GM19035 (cell line): ENCODE data around the gene GALNT7.

Source experiments
- ATAC-seq: cut with Tn5 transposase; IDR thresholded peaks from one replicate; pipeline ENCODE4 v1.9.1; 2021; ENCODE audit not compliant: unreplicated experiment

The GALNT7 gene

GRCh38 chr4:173334085-173334890, 165.7 kb downstream of the GALNT7 start, which contains the start of gene HMGB2:
Gene HMGB2 (minus strand): TSS chr4:173334358. CDS start chr4:173333649, 709 bp downstream.
- peak; percentile 91 for ATAC-seq

DNA sequence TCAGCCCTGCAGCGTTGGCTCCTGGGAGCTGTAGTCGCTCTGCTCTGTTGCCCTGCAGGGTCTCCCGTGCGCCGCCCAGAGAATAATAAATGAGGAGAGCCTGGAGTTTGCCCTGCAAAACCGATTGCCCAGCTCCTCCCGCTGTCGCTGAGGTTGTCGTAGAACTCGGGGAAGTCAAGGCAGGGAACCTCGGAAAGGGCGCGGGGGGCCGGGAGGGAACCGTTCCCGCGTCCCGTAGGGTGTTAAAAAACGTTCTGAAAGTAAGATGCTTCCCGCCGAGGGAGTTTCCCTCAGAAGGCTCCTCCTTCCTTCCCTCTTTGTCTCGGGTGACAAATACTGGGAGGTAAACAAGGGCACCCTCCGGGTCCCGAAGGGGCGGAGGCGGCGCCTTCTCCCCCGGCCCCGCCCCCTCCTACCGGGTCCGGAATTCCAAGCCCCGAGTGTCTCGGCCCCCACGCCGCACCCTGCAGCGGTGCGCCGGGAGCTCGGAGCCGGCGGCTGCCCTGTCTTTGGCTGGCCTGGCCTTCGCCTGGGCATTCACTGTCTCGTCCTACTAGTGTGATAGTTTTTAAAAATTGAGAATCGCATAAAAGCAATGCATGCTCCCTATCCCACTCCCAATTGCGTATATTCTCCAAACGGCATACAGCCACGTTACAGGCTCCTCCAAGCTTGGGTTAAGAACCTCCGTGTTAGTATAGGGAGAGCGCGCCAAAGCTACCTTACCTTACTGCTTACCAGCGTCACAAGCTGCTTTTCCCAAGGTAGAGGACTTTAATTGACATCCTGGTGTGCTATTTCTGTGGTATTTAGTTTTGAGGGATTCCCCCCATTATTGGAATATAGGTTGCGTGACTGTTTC, 166.5 kb downstream of the GALNT7 start:
- peak; percentile 31 for ATAC-seq

- ATAC-seq, result no peak
These were observed 168.9 kb downstream of the GALNT7 start for GRCh38 chr4:173337463-173337862.

GRCh38 chr4:173343832-173344397, 175.3 kb downstream of the GALNT7 start:
- ATAC-seq, result no peak

- ATAC-seq, result no peak
These were observed 177.0 kb downstream of the GALNT7 start for GRCh38 chr4:173345648-173346047.

DNA sequence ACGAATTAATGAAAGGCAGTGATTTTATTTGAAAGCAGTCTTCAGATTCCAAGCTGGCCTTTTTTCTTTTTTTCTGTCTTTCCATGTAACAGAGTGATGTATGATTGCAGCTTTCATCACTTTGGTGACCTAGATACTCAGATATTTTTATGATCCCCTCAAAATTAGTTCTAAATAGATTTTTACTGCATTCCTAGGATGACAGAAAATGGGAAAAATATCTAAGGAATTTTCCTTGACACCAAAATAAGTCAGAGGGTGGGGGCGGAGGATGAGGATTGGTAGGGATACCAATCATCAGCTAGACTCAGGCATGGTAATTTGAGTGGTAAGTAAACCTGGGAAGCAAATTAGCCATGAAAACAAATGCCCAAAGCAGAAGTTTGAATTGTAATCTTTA, 177.5 kb downstream of the GALNT7 start:
- ATAC-seq, result no peak

- no peak for ATAC-seq
These were observed 178.9 kb downstream of the GALNT7 start for GRCh38 chr4:173347467-173347866.

DNA sequence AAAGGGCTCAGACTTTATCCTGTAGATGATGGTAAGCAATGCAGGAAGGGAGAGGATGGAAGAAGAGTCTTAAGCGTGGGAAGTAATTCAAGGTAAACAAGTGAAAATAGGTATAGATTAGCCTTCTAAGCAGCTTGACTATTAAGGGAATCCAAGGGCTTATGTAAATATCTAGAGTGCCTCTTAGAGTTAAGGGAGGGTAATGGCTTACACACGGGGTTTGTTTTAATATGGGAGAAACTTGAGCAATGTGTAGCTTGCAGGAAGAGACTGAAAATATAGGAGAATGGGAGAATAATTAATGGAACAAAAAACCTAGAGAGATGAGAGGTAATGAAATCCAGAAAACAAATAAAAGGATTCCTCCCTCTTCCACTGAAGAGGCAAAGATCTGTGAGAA, 189.3 kb downstream of the GALNT7 start:
- no peak for ATAC-seq

DNA sequence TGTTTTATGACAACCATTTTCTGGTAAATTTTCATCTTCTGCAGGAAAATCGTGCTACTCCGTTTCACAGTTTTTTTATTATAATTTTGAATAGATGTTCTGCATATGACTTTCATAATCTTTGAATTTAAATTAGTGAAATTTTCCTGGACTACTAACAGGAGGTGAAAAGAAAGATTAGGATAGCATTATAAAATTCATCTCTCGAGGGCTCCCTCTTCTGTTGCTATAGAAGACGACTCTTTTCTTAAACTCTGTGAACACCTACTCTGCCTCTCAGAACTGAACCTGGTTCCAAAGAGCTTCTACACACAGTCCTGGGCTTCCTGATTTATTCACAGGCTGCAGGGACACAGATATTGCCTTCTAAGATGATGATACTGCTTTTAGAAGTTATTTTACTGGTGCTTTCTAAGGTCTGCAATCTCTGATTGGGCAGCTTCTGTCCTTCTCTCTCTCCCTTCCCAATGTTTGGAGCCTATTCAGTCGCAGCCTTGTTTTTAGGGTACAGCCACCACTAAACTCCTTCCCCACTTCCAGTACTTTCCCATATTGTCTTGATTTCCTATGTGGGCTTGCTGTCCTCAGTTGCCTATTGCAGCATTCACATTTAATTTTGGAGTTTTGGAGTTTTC, 192.1 kb downstream of the GALNT7 start:
- no peak for ATAC-seq

DNA sequence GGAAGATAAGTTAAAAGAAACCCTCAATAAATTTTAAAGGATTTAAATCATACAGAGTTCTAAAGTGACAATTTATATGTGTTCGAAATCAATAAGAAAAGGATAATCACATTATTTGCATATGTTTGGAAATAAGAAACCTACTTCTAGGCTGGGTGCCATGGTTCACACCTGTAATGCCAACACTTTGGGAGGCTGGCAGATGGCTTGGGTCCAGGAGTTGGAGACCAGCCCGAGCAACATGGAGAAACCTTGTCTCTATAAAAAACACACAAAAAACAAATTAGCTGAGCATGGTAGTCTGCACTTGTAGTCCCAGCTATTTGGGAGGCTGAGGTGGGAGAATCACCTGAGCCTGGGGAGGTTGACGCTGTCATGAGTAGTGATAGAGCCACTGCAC, 194.1 kb downstream of the GALNT7 start:
- ATAC-seq, result no peak

GRCh38 chr4:173365359-173365996, 196.9 kb downstream of the GALNT7 start:
- no peak for ATAC-seq

DNA sequence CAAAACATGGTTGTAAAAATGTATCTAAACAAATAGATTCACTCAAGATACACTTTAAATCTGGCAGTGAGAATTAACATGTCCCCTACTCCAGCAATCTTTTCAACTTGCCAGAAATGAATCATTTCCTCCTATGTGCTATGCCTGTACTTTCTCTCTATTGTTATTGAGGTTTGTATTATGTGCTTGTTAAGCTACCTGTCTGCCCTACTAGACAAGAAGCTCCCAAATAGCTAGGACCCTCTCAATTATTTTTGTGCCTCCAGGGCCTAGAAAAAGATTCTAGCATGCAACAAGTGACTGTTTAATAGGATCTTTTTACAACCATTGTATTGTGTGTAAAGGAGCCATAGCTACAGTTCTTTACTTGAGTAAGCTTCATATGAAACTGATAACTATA, 198.7 kb downstream of the GALNT7 start:
- ATAC-seq, result no peak

DNA sequence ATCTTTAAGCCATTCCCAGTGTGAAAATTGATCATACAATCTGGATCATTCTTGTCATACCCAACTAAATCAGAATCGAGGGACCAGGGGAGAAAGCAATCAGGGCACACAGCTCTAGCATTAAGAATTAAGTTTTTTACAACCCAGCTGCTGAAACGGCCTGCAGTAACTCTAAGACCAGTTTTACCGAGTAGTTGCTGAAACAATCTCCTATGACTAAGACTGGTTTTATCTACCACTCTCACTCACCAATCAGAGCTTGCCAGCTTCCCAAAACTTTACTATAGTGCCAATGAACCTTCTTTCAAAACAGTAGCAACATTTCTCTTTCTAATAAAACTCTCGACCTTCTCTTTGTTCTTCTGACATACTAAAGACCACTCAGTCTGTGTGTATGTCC, 199.3 kb downstream of the GALNT7 start:
- ATAC-seq, result no peak

DNA sequence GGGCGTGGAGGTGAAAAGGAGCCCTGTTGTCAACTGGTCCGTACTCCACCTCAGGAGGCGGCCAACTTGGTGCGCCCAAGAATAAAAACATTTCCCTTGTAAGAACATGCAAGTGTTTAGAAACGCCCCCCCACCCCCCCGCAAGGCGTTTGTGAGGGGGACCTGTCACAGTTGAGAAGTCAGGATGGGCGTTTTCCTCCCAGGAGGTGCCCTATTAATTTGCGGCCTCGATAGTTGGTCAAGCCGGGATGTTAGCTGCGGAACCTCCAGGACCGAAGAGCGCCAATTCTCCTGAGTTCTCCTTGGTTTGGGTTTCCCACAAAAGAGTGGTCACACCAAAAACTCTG, 201.5 kb downstream of the GALNT7 start:
- ATAC-seq, result peak; percentile 3

DNA sequence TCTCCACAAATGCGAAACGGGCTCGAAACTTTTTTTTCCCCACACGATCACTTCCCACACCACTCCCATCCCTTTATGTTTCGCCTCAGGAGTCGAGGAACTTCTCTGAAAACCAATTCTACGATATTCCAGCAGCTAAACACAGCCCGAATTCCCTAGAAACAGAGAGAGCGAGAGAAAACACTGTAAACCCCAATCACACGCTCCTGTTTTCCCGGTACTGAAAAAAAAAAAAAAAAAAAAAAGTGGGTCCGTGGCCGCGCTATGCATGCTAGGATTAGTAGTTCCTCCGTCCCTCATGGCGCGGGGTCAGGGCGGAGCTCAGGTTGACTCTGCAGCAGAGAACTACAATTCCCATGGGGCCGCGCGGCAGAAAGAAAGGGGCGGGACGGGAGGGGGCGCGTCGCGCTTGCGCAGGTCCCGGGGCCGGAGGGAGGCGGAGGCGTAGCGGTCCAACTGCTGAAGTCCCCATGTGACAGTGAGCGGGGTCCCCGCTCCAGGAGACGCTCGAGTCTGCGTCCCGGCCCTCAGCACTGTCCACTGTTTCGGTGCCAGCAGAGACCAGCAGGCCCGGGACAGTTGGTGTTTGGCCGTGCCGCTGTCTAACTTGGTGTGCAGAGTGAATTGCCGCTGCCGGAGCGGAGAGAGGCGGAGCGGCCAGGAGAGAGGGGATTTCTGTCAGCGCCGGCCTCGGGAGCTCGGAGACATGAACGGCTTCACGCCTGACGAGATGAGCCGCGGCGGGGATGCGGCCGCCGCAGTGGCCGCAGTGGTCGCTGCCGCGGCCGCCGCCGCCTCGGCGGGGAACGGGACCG, 202.1 kb downstream of the GALNT7 start, which contains the start of gene SAP30:
TSS of gene SAP30 (plus strand) at position 478 of the 815 bp plus-strand sequence. CDS start at position 707, 229 bp downstream.
- ATAC-seq, result peak; percentile 70

DNA sequence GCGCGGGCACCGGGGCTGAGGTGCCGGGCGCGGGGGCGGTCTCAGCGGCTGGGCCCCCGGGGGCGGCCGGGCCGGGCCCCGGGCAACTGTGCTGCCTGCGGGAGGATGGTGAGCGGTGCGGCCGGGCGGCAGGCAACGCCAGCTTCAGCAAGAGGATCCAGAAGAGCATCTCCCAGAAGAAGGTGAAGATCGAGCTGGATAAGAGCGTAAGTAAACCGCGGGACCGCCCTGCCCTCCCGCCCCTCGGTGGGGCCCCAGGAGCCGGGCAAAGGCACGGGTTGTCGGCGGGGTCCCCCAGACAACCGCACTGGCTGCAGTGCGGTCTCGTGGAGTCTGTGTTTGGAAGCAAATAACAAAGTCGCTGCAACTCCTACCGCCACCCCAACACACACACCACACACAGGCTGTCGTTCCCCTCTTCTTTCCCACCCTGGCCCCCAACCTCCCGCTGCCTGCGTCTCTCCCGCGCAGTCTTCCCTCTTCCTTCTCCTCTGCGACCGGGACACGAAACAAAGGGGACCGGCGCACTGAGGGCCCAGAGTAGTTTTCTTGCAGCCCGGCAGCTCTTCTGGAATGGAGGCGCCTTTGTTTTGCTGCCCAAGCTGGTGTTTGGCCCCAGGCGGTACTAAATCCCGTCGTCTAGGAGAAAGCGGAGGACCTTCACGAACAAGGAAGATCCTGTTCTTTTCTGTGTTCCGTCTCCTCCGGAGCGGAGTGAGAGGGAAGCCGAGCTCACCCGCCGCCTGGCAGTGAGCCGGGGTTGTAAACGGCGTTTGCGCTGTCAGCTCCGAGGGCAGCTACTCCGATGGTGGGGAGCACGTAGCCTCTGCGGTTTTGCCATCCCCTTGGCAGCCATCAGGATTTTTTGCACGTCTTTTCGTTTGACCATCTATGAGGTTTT, 202.9 kb downstream of the GALNT7 start:
- peak; percentile 28 for ATAC-seq
